ENCODE measurements around the gene AQP12B.
"Not testable (repeated sequence)": the region's sequence is repeated elsewhere in the genome, so short reads cannot be mapped to it uniquely, and the experiment has no call there.

Gene AQP12B

DNA sequence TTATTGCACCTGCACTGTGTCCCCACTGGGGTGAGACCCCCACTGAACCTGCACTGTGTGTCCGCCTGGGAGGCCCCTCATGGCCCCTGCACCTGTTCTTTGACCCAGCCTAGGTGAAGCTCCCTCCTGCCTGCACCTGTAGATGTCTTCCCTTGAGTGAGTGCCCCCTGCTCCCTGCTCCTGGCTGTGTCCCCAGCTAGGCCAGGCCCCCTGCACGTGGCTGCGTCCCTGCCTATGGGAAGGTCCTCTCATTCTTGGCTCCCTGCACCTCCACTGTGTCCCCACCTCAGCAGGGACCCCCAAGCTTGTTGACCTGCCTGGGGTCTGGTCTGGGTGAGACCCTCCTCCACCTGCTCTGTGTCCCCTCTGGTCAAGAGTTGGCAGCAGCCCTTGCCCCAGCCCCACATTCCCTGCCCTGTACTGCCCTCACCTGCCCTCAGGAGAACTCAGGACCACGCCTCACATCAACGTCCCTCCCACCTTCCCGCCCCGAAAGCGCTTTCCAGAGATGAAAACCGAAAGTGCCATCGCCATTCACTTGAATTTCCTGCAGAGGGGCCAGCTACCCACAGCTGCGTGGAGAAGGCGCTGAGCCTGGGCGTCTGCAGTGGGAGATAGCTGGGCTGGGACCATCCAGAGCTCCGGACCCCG lies 769 bp upstream of the AQP12B start:
- DNase-seq (ENCODE audit: low read depth in 2 of 2), result not testable (repeated sequence)

DNA sequence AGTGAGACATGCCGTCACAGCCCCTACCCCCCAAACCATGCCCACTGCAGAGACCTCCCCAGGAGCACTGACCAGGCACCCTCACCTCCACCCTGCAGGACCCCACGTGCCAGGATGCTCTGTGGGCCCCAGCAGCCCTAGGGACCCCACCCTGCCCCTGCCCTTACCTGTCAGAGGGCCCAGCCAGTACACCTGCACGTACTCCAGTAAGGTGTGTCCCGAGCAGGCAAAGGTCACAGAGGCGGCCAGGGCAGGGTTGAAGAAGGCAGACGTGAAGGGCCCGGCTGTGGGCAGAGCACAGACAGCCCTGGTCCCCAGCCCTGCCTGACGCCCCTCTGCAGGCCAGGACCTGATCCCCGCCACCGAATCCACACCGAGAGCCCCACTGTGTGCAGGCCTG lies 2.5 kb downstream of the AQP12B start:
- DNase-seq (ENCODE audit: low read depth in 2 of 2), result not testable (repeated sequence)

DNA sequence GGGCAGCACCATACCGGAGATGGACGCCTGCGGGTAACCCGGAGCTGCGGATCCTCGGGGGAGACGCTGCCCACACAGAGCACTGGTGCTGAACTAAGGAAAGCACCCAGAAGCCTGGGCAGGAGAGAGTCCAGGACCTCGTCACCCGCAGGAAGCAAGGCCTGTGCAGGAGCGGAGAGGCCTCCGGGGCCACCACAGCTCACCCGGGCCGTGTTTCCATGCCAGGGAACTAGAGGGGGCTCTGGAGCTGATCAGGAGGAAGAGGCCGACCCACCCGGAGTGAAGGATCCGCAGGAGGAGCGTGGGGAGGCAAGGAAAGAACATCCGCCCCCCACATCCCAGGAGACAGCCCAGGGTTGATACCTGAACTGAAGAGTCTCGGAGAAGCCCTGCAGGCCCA lies 3.8 kb downstream of the AQP12B start:
- DNase-seq (ENCODE audit: low read depth in 2 of 2), result not testable (repeated sequence)

DNA sequence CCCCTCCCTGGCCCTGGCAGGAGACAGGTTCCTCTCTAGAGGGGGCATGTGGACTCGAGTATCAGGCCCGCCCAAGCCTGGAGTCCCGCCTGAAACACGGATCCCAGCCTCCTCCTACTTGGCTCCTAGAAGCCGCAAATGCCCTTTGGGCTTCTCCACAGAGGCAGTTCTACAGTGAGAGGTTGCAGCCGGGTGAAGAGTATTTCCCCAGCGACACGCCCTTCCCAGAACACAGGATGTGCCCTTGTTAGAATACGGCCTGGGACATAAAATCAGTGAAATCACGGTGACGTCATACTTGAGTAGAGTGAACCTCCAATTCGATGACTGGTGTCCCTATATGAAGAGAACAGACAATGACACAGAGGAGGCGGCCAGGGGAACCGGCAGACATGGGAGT lies 4.6 kb downstream of the AQP12B start:
- not testable (repeated sequence) for DNase-seq (ENCODE audit: low read depth in 2 of 2)

DNA sequence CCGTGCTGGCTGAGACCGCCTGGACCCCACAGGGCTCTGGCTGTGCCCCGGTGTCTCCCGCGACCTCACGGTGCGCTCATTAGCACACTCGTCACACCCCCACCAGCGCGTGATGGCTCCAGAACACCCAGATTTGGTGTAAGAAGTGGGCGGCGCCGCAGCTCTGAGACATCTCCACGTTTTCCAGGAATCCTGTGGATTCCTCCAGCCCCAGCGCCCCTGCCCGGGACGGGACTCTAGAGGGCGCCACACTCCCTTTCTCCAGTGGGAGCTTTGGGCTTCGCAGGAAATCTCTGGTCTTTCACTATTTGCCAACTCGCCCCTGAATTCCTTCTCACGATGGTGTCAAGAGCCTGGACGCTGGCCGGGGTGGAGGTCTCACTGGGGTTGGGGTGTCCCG lies 7.3 kb downstream of the AQP12B start:
- not testable (repeated sequence) for DNase-seq (ENCODE audit: low read depth in 2 of 2)

DNA sequence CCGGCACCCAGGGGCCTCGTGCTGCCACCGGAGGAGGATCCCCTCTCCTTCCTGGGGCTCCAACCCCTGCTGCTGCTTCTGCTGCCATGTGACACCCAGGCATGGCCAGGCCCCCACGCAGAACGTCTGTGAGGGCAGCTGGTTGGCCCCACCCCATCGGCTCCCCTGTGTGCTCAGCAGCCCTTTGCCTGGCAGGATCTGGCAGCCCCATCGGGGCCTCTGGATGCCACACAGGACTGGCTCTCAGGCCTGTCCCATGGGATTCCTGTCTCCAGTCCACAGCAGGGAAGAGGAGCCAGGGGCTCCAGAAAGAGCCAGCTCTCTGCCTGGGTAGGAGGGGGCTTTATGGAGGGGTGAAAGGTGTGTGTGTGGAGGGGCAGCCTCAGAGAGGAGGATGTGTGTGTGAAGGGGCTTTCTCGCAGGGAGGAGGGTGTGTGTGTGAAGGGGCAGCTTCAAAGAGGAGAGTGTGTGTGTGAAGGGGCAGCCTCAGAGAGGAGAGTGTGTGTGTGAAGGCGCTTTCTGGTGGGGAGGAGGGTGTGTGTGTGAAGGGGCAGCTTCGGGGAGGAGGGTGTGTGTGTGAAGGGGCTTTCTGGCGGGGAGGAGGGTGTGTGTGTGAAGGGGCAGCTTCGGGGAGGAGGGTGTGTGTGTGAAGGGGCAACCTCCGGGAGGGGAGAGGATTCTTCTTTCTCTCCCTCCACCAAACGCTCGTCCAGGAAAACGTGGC lies 8.1 kb downstream of the AQP12B start:
- DNase-seq (ENCODE audit: low read depth in 2 of 2), result not testable (repeated sequence)

DNA sequence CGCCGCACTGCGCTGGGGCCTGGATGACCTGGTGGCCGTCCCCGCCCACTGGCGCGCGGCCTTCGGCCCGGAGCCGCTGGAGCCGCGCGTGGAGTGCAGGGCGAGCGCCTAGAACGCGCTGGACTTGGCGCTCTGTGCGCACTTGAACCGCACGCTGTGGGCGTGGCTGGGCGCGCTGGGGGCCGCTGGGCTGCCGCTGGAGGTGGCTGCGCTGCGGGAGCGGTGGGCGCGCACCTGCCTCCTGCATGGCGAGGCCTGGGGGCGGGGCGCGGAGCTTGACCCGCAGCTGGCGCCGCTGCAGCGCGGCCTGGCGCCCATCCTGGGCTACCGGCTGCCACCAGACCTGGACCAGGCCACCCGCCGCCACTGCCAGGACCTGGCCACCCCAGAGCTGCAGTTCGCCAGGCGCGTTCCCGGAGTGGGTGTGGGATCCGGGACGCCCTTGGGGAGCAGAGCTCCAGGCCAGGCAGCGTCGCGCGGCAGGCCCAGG lies 9.9 kb downstream of the AQP12B start:
- no peak for DNase-seq (ENCODE audit: low read depth in 2 of 2)

DNA sequence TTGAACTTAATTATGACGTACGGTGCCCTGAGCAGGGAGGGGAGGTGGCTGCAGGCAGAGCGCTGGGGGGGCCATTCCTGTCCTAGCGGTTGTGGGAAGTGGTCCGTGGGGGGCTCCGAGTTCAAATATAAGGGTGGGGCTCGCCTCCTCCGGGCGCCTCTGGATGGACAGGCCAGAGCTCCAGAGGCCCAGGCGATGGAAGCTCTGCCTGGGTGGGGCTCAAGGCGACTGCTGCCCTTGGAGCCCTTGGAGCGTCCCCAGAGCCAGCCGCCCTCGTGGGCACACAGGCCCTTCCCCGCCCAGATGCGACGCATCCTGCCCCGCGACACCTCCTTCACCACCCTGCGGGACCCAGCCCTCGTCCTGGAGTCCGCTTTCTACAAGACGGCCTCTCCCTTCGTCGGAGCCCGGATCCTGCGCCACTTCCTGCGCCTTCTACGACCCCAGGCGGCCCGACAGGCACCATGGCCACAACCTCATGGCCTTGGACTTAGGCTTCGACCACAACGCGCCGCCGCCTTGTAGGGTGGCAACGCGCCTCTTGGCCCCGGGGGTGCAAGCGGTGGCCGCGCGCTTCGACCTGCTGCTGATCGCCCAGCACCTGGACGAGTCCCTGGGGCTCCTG lies 10.5 kb downstream of the AQP12B start:
- no peak for DNase-seq (ENCODE audit: low read depth in 2 of 2)

DNA sequence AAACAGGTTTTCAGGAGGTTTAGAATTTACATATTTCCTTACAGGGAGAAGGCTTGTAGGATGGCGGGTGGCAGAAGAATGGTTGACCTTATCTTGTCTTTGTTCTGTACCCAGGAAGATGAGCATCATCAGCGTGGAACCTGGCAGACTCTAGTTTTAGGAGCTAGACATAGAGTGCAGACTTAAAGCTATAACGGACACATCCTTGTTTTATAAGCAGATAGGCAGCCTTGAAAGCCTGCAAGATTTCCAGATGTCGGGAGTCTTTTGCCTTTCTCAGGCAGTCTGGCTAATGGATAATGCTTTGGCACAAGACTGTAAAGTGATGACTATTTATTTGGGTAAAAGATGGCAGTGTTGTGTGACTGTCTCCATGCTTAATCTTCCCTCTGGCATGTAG lies 11.7 kb downstream of the AQP12B start:
- no peak for DNase-seq (ENCODE audit: low read depth in 2 of 2)

DNA sequence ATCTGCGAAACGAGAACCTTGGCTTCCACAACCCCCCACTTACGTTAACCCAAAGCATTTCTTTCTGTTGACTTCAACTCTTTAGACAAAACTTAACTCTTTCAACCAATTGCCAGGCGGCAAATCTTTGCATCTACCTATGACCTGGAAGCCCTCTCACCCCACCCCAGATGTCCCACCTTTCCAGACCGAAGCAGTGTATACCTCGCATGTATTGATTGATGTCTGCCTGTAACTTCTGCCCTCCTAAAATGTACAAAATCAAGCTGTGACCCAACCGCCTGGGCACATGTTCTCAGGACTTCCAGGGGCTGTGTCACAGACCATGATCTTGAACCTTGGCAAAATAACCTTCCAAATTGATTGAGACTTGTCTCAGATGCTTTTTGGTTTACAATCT lies 12.3 kb downstream of the AQP12B start:
- DNase-seq (ENCODE audit: low read depth in 2 of 2), result no peak

DNA sequence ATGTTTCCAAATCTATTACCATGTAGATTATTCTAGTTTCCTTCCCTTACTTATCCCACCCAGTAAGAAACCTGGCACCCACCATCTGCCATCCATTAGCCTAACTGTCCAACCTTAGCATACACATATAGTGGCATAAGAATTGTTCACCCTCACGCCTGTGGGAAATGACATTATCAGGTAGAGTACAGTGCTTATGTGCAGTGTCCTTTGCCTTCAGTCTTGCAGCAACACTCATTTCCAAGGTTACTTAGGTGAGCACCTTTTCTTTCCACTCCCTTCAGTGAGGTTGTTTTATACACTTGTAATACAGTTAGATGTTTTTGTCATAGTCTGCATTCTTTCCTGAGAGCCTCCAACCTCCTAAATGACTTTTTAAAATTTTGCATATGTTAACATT lies 18.1 kb downstream of the AQP12B start:
- no peak for DNase-seq (ENCODE audit: low read depth in 2 of 2)

DNA sequence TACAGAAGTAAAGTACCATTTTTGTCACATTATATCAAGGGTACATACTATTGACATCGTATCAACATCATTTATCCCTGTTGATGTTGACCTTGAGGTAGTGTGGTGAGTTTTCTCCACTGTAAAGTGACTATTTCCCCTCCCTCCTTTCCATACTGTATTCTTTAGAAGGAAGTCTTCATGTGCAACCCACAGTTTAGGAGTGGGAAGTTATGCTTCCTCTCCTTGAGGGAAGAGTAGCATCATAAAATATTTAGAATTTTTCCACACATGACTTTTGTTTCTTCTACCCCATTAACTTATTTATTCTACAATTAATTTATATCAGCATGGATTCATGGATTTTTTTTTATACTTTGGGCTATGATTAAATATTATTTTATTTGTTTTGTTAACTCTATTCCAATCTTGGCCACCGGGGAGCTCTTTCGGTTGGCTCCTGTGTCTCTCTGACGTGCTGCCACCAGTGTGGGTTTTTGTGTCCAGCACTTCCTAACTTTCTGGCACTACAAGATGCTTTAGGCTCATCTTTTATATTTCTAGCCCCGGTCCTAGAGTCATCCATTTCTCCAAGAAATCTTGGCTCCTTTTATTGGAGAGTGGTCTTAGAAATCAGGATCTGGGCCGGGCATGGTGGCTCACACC lies 19.0 kb downstream of the AQP12B start:
- no peak for DNase-seq (ENCODE audit: low read depth in 2 of 2)

DNA sequence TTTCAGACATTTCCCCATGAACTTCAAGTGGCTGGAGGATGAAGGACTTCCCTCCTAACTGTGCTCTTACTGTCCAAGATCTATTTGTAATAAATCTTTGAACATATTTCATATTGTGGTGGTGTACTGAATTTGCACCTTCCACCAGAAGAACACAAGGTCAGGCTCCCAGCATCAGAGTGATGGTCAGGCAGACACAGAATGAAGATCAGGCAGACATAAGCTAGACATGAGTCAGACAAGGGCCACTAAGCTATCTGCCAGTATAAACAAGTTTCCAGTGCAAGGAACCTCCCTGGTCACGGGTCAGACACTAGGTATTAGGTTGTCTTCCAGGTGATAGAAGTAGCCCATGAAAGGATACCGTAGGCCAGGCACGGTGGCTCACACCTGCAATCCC lies 20.0 kb downstream of the AQP12B start:
- no peak for DNase-seq (ENCODE audit: low read depth in 2 of 2)

DNA sequence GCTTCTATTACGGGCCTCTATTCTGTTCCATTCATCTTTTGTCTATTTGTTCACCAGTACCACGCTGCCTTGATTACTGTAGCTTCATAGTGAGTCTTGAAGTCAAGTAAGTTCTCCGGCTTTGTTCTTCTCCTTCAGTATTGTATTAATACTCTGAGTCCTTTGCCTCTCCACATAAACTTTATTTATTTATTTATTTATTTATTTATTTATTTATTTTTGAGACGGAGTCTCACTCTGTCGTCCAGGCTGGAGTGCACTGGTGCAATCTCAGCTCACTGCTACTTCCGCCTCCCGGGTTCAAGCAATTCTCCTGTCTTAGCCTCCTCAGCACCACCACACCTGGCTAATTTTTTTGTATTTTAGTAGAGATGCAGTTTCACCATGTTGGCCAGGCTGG lies 22.8 kb downstream of the AQP12B start:
- DNase-seq (ENCODE audit: low read depth in 2 of 2), result not testable (repeated sequence)

DNA sequence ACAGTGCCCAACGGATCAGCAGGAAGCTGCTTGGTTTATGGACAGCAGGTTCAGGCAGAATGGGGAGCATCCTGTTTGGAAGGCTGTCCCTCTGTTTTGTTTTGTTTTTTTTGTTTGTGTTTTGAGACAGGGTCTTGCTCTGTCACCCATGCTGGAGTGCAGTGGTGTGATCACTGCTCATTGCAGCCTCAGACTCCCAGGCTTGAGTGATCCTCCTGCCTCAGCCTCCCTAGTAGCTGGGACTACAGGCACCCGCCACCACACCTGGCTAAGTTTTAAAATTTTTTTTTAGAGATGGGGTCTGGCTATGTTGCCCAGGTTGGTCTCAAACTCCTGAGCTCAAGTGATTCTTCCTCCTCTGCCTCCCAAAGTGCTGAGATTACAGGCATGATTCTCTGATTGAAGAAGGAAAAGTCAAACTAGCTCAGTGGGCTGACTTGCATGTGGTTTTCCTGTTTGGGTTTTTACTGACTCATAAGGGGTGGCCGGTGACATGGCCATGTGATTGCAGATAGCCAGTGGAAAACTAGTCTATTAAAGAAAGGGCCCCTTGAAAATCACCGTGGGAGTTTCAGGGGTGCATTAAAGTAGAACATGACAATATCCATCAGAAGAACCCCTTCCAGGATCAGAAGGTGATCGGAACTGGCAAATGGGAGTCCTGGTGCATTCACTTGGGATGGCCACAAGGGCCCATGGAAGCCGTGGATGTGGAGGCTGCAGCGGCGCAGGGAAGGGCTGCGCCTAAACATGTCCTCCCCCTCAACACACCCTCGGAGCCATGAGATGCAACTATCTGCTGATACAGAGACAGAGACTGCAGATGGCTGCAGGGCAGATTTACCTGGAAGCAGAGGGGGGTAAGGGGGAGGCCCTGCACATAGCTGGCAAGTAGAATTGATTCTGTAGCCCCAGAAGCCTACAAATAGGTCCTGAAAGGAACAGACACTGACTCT lies 26.5 kb downstream of the AQP12B start:
- no peak for DNase-seq (ENCODE audit: low read depth in 2 of 2)

DNA sequence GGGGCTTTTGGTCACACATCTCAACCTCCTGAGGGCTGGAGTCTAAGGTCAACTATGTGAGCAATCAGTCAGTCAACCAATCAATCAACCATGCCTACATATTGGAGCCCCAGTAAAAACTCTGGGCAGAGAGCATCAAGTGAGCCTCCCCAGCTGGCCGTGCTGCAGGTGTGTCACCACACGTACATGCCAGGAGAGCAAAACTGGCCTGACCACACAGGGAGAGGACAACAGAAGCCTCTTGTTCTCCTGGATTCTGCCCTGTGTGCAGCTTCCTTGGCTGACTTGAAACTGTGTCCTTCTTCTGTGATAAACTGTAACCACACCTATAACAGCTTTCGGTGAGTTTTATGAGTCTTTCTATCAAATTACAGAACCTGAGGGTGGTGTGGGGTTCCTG lies 31.5 kb downstream of the AQP12B start:
- no peak for DNase-seq (ENCODE audit: low read depth in 2 of 2)

DNA sequence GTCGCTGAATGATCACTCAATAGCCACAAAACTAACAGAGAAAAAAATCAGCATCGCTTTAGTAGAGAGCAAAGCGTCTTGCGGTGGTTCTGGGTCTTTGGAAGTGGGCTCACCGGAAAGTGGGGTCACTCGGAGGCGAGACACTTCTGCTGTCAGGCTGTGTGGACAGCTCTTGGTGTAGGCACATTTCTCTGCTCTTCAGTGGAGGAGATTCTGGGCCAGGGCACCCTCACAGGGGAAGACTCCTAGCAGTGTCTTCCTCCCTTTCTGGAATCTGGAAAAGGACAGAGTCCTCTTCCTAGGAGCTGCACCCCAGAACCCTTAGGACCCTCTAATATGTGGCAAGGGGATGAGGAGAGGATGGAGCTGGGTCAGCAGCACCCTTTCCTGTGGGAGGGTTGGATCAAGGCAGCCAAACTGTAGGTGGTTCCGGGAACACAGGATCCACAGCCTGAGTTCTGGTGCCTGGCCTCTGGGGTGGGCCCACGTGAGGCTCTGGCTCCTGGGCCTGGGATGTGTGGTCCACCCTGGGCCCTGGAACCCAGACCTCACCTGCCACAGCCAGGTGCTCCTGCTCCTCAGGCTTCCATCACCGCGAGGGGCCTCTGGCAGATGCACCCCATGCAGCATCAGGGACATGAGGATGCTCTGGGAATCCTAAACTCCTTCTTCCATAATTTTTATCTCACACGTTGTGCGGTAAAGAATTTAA lies 32.3 kb downstream of the AQP12B start:
- DNase-seq (ENCODE audit: low read depth in 2 of 2), result no peak

DNA sequence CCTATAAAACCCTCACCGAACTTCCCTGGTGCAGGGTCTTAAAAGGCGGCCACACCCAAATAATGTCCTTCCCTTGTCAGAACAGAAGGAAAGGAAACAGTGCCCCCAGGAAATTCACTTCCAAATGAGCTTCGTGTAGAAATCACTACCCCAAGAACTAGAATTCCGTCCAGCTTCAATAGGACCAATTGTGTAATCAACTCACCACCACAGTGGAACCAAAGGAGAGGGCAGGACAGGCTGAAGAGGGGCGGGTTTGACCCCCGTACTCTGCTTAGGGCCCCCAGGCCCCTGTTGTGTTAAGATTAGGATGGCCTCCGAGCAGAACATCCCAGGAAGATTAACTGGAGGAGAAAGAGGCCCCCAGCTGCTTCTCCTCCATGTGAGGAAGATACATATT lies 33.4 kb downstream of the AQP12B start:
- DNase-seq (ENCODE audit: low read depth in 2 of 2), result no peak

DNA sequence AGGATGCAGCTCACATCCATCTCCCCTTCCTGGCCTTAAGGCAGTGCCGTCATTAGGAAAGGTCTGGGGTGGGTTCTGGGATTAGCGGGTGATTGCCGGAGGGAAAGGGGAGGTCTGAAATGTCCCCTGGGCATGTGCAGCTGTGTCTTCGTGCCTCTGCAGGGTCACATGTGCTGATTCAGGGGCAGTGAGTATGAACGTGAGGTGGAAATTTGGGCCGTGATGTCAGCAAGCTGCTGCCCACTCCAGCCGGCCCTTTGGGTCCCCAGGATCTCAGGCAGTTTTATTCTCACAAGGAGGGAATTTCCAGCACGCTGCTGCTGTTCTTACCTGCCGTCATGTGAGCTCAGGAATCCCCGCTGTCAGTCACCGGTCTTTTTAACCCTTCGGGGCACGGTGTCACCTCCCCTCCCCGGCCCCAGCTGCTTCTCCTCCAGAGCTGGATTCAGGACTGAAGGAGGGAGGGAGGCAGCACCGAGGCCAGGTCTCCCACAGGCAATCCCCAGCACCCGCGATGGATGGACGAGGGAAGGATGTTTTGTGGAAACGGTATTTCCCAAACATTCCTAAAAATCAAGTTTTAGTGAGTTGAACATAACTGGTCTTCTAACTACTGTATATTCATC lies 33.9 kb downstream of the AQP12B start:
- no peak for DNase-seq (ENCODE audit: low read depth in 2 of 2)

DNA sequence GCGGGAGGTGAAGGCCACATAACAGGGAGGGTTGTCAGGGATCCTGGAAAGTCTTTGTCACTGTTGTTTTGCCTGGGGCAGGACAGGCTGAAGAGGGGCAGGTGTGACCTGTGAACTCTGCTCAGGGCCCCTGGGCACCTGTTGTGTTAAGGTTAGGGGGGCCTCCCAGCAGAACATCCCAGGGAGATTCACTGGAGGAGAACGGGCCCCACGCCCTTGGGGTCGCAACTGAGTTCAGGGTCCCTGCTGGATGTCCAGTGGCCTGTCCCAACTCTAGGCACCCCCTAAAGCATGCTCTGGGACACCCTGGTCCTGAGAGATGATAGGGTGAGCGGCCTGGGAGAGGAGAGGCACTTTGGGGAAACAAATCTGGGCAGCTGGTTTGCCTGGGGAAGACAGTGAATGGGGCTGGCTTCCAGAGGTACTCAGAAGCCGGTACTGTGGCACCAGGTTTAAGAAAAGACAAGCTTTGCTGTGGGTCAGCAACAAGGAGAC lies 34.5 kb downstream of the AQP12B start:
- no peak for DNase-seq (ENCODE audit: low read depth in 2 of 2)

All from activated CD4-positive, alpha-beta T cell treated with anti-CD3 and anti-CD28 coated beads for 24 hours (primary cell).